Measurements from ENCODE around the gene SDCCAG8.

SDCCAG8 gene

GRCh38 chr1:243394066-243394465, 138.2 kb downstream of the SDCCAG8 start:
- no peak for DNase-seq

- no peak for DNase-seq
Observed at GRCh38 chr1:243394601-243395464, 139.0 kb downstream of the SDCCAG8 start.

- DNase-seq, result no peak
Observed at GRCh38 chr1:243396424-243396823, 140.6 kb downstream of the SDCCAG8 start.

- DNase-seq, result no peak
Observed at GRCh38 chr1:243396876-243397275, 141.0 kb downstream of the SDCCAG8 start.

GRCh38 chr1:243397613-243398321, 141.9 kb downstream of the SDCCAG8 start:
- peak; percentile 9 for DNase-seq

- DNase-seq, result no peak
Observed at GRCh38 chr1:243399561-243400155, 143.8 kb downstream of the SDCCAG8 start.

- no peak for DNase-seq
Observed at GRCh38 chr1:243402868-243403267, 147.0 kb downstream of the SDCCAG8 start.

- DNase-seq, result no peak
Observed at GRCh38 chr1:243406424-243406823, 150.6 kb downstream of the SDCCAG8 start.

- peak; percentile 75 for DNase-seq
Observed at GRCh38 chr1:243407284-243408018, 151.6 kb downstream of the SDCCAG8 start.

GRCh38 chr1:243408479-243408878, 152.6 kb downstream of the SDCCAG8 start:
- DNase-seq, result no peak

GRCh38 chr1:243409284-243409683, 153.4 kb downstream of the SDCCAG8 start:
- no peak for DNase-seq

GRCh38 chr1:243411472-243411871, 155.6 kb downstream of the SDCCAG8 start:
- no peak for DNase-seq

- no peak for DNase-seq
Observed at GRCh38 chr1:243413431-243414151, 157.8 kb downstream of the SDCCAG8 start.

- DNase-seq, result no peak
Observed at GRCh38 chr1:243414152-243414494, 158.3 kb downstream of the SDCCAG8 start.

- DNase-seq, result no peak
Observed at GRCh38 chr1:243415663-243416408, 160.0 kb downstream of the SDCCAG8 start.

- DNase-seq, result no peak
Observed at GRCh38 chr1:243416495-243416894, 160.7 kb downstream of the SDCCAG8 start.

- no peak for DNase-seq
Observed at GRCh38 chr1:243420016-243420945, 164.4 kb downstream of the SDCCAG8 start.

- DNase-seq, result no peak
Observed at GRCh38 chr1:243420946-243421685, 165.3 kb downstream of the SDCCAG8 start.

- peak; percentile 72 for DNase-seq
Observed at GRCh38 chr1:243421784-243422183, 165.9 kb downstream of the SDCCAG8 start.

Data from fibroblast of skin of abdomen (primary cell).